Stimulated activated CD4-positive, alpha-beta T cell treated with anti-CD3 and anti-CD28 coated beads, Interleukin-15, amount 100 ng/mL, for 24 hours (primary cell): Measurements from ENCODE around the gene TFF1.

Experiments
- DNase-seq: peaks from one replicate; pipeline ENCODE4 v3.0.0-alpha.2; 2020

The TFF1 gene

GRCh38 chr21:42397746-42398394 is 31.5 kb upstream of the TFF1 start:
- DNase-seq, result no peak

- DNase-seq, result no peak
These were observed 30.7 kb upstream of the TFF1 start for GRCh38 chr21:42396799-42397745.

- no peak for DNase-seq
These were observed 29.7 kb upstream of the TFF1 start, which contains the start of gene TMPRSS3 for GRCh38 chr21:42395905-42396651. TMPRSS3 (minus strand) TSS chr21:42396052; CDS start chr21:42395417, 635 bp downstream.

- no peak for DNase-seq
These were observed 29.0 kb upstream of the TFF1 start for GRCh38 chr21:42395302-42395701.

- DNase-seq, result no peak
These were observed 27.2 kb upstream of the TFF1 start for GRCh38 chr21:42393443-42393950.

GRCh38 chr21:42392731-42393442 is 26.6 kb upstream of the TFF1 start:
- no peak for DNase-seq

- DNase-seq, result no peak
These were observed 25.0 kb upstream of the TFF1 start for GRCh38 chr21:42391297-42391696.

GRCh38 chr21:42390696-42391095 is 24.4 kb upstream of the TFF1 start:
- DNase-seq, result no peak

GRCh38 chr21:42390193-42390592 is 23.9 kb upstream of the TFF1 start:
- DNase-seq, result no peak

GRCh38 chr21:42389449-42389835 is 23.1 kb upstream of the TFF1 start:
- no peak for DNase-seq

GRCh38 chr21:42388740-42389448 is 22.6 kb upstream of the TFF1 start:
- no peak for DNase-seq

- DNase-seq, result no peak
These were observed 21.6 kb upstream of the TFF1 start for GRCh38 chr21:42387843-42388340.

- DNase-seq, result no peak
These were observed 20.8 kb upstream of the TFF1 start for GRCh38 chr21:42387164-42387563.

- no peak for DNase-seq
These were observed 19.8 kb upstream of the TFF1 start for GRCh38 chr21:42386034-42386591.

GRCh38 chr21:42385619-42386018 is 19.3 kb upstream of the TFF1 start:
- DNase-seq, result no peak

GRCh38 chr21:42384989-42385388 is 18.7 kb upstream of the TFF1 start:
- DNase-seq, result no peak

GRCh38 chr21:42384156-42384945 is 18.0 kb upstream of the TFF1 start:
- no peak for DNase-seq

GRCh38 chr21:42383331-42383730 is 17.0 kb upstream of the TFF1 start:
- DNase-seq, result no peak

- DNase-seq, result no peak
These were observed 16.6 kb upstream of the TFF1 start for GRCh38 chr21:42382915-42383314.

- peak; percentile 43 for DNase-seq
These were observed 15.1 kb upstream of the TFF1 start for GRCh38 chr21:42381347-42381984.
